Tongue (tissue), 2 donors: Measurements from ENCODE around the gene OGN. TPM values are rescaled to one million over a fixed set of nuclear protein-coding genes. Genes with fewer than 3 reads are reported as not detected.

Experiments
- DNase-seq: peaks from one replicate; pipeline ENCODE4 v3.0.0-alpha.2; 2015
- total RNA-seq: library from RNA; depleted of rRNA; stranded (reverse); fragments of >200 nt; gene quantifications from one replicate; pipeline ENCODE4 v1.2.3, GENCODE V29; 2014

Gene OGN
- total RNA-seq, 1 donor from 2014 or later, result 195 TPM

DNA sequence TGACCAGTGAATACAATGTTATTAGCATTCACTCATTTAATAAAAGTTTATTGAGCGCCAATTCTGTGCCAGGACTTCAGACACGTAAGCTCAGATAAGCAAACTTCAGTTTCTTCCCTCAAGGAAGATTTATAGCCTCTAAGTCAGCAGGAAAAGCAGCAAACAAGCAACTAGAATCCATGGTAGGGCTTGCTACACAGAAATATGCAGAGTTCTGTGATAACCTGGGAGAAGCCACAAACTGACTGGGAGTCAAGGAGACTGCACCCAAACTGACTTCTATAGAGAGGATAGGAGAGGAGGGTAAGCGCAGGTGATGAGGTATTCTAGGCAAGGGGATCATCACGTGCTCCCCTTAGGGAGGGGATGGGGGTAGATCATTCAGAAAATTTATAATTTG, 1.4 kb upstream of the OGN start:
- DNase-seq, result no peak

DNA sequence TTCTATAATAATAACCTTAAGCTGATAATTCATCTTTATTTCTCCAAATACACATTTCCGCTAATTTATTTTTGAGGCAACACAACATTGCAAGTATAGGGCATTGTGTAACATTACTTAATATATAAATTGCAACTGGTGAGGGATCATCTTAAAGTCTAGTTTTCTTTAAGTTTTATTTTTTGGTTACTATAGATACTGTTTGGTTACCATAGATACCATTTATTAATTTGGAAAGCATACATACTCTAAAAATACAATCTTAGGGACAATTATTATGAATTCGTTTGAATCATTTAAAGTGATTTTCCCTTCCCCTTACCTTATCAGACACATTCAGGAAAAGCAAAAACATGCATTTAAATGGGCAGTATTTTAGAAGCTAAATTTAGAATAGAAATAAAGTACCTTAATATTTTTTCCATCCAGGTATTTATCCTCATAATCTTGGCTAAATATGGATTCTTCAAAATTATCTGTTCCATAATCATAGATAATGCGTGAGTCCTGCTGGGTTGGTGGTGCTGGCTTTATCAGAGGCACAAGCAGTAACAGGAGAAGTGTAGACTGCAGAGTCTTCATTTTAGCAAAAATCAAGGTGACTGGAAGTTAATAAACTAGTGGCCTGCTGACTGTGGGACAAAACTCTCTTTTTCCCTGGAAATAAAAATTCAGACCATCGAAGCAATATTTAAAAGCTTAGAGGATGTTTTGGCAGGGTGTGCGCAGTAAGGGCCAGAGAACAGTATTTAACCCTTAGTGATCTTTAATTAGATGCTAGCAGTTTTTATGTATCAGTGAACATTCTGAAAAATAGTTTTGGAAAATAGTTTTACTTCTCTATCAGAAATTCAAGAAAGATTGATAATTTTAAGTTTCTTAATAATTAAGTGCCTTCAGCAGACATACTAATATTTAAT, 1.3 kb downstream of the OGN start:
- DNase-seq, result peak; percentile 50

DNA sequence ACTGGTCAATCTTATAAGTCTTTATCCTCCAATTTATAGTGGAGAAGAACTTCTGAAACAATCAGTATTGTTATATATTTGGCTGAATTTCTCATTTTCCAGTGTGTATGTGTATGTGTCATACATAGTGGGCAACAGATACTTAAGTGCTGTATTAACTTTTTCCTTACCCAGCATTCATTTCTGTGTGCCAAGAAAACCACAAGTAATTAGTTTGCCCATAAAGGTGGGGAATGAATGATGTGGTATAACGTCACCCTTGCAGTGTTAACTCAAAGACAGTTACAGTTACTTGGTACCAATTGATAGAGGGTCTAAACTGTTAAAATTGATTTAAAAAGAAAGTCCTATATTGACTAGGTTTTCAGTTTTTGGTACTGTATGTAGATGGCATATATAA, 2.0 kb downstream of the OGN start:
- peak; percentile 22 for DNase-seq

DNA sequence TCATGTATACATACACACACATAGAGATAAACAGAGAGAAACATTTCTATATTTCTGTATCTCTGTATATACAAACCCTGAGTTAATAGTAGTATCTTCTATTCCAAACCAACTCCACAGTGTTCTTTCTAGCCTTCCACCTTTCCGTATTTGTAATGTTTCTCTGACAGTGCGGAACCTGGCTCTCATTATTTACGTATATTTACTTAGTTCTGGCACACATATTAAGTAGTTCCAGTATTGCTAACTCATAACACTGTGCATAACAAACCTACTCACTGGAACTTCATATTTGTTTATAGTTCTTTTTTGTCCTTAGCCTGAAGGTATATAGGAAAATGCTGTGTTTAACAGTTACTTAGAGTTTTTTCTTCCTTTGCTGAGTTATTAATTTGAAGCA, 6.5 kb downstream of the OGN start:
- DNase-seq, result no peak

DNA sequence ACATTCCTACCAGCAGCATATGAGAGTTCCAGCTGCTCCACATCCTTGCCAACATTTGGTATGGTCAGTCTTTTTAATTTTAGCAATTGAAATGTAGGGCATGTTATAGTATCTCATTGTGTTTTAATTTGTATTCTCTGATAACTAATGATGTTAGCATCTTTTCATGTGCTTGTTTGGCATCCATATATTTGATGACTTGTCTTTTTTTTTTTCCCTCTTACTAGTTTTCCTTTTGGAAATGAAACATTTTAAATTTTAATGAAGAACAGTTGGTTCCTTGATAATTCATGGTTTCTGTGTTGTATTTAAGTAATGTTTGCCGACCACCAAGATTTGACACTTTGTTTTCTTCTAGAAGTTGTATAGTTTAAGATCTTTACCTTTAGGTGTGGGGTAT, 8.8 kb downstream of the OGN start:
- no peak for DNase-seq

DNA sequence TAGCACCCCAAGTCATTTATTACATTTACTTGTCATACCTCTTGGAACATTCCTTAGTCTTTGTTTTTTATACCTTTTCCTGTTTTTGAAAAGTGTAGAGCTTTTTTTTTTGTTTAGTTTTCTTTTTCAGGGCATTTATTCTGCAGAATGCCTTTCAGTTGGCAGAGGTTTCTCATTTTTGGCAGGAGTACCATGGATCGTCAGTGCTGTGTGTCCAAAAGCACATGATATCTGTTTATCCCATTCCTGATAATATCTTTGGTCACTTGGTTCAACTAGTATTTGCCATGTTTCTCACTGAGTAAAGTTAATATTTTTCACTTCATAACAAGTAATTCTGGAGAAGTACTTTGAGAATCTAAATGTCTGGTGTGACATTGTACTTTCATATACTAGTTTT, 10.7 kb downstream of the OGN start:
- DNase-seq, result no peak

DNA sequence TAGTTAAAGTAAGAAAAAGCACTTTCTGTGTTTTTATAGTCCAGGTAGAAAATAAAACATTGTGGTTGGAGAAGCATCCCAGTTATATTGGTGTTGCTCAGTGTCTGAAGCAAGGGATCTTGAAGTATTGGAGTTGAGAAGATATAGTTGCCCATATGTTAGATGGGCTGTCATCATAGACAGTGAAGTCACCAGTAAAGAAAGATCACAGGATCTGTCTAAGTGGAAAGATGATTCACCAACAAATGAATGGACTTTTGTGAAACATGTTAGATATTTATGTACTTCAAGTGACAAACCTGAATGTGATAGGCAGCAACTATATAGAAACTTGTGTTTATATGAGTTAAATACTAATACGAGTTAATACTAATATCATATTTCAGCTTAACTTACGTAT, 11.7 kb downstream of the OGN start:
- DNase-seq, result no peak

DNA sequence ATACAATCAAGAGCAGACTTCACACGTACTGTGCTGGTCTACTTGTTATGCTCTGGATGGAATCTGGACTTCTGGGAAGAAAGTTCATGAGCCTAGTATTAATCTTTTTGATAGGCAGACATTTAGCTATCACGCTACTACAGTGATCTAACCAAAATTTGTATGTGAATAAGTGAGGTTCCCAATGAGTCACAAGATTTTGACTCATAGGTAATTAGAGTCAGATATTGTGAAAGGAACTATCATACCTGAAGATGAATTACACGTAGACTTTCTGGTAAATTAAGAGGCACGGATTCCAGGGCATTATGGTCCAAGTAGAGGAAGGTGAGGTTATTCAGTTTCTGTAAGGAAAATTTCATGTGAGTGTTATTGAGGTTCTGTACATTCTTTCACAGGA, 18.4 kb downstream of the OGN start:
- no peak for DNase-seq

DNA sequence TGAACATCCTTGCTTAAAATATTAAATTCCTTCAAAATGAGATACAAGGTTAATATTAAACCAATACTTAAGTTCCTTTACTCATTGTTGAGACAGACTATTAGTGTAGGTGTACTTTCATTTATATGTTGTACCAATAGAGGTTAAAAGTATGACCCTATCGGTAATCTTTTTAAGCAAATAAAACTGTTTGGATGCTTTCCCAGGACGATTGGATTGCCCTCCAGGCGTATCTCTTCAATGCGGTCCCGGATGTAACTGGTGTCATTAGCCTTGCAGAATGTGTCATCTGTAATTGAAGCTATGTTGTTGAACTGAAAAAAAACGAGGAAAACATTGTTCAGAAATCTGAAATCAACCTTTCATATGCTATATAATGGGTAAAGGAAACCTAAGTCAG, 18.9 kb downstream of the OGN start:
- DNase-seq, result no peak

DNA sequence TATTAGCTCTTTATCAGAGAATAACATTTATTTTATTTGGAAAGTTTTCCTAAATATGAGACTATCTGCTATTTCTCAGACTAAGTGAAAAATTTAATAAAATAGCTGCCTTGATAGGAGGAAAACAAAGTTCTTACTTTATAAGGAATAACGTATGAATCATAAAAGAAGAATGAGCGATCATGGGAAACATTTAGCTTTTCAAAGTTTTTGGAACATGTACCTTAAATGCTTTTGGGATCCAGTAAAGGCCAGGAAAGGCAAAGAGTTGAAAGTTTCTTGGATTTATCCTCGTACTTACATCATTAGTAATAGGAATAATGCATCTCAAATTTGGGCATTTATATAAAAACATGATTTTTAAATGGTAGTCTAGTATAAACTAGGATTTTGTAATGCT, 19.4 kb downstream of the OGN start:
- DNase-seq, result no peak

DNA sequence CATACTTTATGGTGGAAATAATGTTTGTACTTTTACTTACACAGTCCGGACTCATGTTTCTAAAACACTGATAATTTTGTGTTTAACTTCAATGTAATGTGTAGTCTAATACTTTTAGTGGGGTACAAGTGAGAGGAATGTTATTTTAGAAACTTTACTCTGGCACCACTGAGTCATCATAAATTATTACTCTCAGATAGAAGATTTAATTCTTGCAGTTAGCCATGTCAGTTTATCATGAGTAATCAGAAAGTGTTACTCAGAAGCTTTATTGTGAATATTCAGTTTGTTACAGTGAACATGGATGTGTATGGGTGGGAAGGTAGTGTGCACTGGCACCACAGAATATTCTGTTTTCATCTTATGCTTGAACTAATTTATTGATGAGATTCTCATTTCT, 20.0 kb downstream of the OGN start:
- no peak for DNase-seq

DNA sequence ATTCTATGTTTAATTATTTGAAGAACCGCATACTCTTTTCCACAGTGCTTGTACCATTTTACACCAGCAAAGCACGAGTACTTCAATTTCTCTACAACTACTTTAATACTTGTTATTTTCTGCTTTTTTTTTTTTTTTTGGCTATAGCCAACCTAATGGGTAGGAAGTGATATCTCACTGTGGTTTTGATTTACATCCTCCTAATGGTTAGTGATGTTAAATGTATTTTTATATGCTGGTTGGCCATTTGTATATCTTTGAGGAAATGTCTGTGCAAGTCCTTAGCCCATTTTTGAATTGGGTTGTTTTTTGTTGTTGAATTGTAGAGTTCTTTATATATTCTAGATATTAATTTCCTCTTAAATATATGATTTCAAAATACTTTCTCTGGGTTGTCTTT, 22.6 kb downstream of the OGN start:
- no peak for DNase-seq

DNA sequence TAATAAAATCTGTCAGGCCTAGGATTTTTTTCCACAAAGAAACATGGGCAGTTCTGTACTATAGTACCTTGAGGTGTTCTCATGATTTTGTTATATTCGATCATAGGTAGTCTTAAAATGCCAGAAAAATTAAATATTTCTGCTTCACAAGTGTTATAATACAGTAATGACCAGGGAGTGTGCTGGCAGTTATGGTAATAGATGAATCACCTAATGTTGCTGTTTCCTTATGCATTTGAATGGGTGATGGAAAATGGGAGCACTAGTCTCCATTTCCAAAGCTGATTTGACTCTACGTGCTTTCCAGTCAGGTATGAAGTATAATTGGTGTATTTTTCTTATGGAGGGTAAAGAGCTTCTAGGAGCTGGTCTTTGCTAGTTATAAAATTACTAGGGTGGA, 23.8 kb downstream of the OGN start:
- no peak for DNase-seq

DNA sequence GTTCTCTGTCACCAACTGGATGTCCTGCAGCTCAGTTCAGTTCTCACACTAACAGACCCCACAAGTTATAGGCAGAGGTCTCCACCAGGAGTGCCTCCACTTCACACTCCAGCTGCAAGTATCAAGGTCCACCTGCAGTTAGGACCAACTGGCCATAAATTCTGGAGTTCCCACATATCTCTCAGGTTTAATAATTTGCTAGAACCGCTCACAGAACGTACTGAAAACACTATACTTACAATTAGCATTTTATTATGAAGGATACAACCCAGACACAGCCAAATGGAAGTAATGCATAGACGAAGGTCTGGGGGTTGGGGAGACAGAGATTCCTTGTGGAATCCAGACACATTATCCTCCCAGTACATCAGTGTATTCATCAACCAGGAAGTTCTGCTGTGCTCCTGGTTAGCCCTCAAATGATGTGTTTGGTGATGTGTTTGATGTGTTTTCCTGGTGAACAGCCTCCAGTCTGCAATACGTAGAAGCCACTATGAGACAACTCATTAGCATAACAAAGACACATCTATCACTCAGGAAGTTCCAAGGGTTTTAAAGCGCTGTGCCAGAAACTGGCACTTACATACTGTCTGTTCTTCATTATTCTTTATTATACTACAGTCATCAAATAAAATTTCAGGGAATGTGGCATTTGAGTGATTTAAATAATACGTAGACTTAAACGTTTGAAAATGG, 25.4 kb downstream of the OGN start:
- DNase-seq, result no peak

DNA sequence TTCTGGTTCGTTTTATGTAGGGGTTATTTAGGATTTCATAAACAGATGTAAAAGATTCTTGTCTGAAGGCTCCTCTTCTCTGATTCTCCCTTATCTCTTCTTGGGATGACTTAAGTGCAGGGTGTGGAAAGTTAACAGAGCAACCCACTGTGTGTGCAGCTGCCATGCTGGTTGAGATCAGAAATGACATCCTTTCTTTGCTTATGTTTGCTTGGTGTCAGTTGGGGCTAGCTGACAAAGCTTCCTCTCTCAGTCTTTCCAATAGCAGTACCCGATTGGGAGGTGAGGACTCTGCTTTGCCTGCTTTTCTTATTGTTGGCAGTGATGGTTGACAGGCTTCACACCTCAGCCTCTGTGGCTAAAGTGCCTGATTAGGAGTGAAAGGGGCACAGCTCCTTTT, 26.5 kb downstream of the OGN start:
- DNase-seq, result no peak

DNA sequence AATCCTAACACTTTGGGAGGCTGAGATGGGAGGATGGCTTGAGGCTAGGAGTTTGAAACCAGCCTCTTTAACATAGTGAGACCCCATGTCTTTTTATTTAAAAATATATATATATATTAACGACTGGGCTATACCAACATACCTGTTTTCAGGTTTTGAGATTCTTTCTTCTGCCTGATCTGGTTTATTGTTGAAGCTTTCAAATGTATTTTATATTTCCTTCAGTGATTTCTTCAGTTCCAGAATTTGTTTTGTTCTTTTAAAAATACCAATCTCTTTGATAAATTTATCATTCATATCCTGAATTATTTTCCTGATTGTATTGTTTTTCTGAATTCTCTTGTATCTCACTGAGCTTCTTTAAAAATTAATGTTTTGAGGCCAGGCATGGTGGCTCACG, 31.2 kb downstream of the OGN start:
- DNase-seq, result no peak

DNA sequence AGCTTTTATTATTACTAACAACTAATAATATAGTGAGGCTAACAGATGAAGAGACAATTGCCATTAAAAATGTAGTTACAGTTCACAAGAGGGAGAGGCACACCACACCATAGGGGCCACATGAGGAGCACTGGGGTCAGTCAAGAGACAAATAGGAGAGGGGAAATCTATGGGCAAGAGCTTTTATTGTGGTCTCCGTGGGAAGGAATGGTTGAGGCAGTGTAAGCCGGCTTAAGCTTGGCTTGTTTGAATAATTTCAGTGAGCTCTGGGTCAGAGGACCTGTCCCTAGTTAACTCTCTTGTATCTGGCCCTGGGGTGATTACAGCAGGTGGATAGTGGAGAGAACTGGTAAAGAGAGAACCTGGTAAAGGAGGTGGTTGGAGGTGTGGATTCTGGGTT, 35.3 kb downstream of the OGN start:
- no peak for DNase-seq

DNA sequence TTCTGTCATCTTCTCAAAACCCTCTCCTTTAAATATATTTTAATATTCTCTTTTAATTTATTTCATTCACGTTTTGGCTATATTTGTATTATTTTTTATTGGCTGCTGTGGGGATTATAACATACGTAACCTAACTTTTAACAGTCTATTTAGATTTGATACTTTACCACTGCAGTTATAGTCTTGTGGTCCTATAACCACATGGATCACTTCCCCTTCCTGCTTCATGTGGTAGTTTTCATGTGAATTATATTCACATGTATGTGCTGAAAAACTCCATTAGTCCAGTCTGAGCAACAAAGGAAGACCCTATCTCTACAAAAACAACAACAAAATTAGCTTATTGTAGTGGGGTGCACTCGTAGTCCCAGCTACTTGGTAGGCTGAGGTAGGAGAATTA, 44.3 kb downstream of the OGN start:
- DNase-seq, result no peak

DNA sequence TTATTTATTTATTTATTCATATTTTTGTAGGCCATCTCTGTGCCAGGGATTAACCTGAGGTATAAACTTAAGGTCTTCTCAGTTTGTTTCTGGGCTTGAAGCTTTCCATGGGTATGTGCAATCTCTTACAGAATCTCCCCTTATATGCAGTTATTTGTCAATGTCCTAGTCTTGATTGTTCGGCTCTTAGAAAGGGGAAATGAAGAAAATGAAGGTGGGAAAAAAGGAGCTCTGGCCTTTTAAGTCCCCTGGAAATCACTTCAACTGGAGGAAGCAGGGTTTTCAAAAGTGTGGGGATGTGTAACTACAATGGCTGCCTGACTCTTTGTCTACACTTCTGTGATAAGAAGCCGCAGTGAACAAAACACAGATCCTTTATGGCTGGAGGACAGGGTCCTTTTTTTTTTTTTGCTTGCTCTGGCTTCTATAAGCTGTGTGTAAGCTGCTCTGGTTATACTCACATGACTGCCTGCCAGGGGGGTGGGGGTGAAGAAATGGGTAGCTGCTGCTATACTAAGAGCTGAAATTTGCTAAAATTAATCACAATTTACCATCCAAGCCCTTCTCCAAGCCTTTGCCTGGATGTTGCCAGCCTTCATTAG, 44.9 kb downstream of the OGN start:
- peak; percentile 43 for DNase-seq

DNA sequence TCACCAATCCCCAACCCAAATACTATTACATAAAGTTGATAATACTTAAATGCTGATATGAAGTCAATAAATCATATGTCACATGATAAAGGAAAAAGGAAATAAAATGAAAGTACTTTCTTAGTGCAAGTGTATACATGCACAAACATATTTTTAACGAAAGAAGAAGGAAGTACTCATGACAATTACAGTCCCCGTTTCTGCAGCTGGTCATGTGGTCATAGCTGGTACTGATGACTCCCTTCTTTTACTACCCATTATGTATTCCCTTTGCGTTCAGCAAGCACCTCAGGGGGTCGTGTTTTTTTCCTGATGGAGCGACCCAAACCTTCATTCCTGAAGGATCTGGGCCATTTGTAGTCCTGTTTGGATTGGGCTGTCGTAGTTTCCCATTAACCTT, 51.3 kb downstream of the OGN start:
- DNase-seq, result no peak

DNA sequence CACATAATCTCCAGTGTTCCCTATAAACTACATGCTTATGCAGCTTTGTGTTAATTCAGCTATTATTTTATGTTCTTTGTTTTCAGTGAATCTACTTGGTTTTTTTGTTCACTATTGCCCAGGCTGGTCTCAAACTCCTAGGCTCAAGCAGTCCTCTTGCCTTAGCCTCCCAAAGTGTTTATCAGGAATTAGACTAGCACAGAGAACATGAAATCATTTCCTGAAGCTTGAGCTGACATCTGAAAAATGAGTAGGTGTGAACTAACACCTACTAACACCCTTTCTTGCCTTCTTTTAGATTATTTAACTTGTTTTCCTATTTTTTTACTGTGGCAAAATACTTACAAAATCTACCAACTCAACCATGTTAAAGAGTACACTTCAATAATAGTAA, 53.6 kb downstream of the OGN start:
- DNase-seq, result no peak

DNA sequence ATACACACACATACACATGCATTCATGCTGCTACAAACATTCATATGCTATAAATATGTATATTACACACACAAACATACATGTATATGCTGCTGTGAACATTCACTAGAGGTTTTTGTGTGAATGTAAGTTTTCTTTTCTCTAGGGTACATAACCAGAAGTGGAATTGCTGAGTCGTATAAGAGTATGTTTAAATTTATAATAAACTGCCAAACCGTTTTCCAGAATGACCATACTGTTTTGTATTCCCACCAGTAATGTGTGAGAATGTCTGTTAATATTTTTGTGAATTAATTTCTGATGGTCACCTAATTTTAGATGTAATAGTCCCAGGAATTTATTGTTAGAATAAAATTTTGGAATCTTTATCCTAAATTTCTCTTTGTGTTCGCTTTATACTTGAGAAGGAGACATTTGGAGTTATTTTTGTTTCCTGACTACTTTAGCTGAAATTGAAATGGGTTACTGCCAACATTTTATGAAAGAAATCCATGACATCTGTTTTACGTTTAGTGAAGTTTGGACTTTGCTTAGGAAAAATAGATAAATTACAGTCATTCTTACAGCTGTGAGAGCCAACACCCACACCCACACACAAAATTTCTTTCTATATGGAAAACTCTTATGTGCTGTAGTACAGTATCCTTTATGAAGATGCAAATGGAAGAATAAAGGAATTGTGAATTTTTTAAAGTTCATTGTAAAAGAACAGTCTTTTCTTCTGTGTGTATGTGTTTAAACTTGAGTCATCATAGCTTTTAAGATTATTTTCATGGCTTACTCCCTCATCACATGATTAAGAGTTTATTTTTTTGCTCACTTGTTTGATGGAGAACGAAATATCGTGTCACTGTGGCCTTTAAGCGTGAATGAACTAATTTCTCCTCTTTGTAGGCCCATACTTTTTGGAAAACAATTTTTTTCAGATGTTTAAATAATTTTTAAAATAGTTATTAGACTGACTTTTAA, 54.3 kb downstream of the OGN start:
- DNase-seq, result peak; percentile 87
